CD14-positive monocyte (primary cell): ENCODE results near the gene NECTIN1. TPM values are rescaled to one million over a fixed set of nuclear protein-coding genes. Genes with fewer than 3 reads are reported as not detected.

Source experiments
- DNase-seq, 3 donors: peaks; one replicate each; pipeline ENCODE4 v3.0.0-alpha.2; 2011 to 2022
- H2AFZ ChIP-seq: 2 replicates; pipeline ENCODE4 v1.6.0; 2012; ENCODE audit warnings: mild to moderate bottlenecking, low read depth, low read length, inconsistent platforms; ENCODE audit not compliant: insufficient read depth, poor library complexity, severe bottlenecking
- H3K27ac ChIP-seq, 2 donors: 1 replicate in 1 of 2; 2 replicates in 1 of 2; pipeline ENCODE4 v1.5.1; 2012 to 2013; ENCODE audit warnings: low read length in 2 of 2, control low read depth in 1 of 2, inconsistent platforms in 1 of 2, low read depth in 1 of 2, mild to moderate bottlenecking in 1 of 2
- H3K27me3 ChIP-seq, 2 donors: one replicate each; pipeline versions ENCODE4 v1.6.0 to v1.6.1; 2011 to 2013; ENCODE audit warnings: low read length in 2 of 2; ENCODE audit not compliant: control insufficient read depth in 2 of 2, insufficient read depth in 2 of 2
- H3K36me3 ChIP-seq, 2 donors: replicated peaks in 1 of 2; 1 replicate in 1 of 2; 2 replicates in 1 of 2; pipeline versions ENCODE4 v1.5.1 to v1.6.1; 2012 to 2013; ENCODE audit warnings: low read length in 2 of 2, control low read depth in 1 of 2, inconsistent platforms in 1 of 2, mild to moderate bottlenecking in 1 of 2; ENCODE audit not compliant: insufficient read depth in 2 of 2, control insufficient read depth in 1 of 2
- H3K4me1 ChIP-seq, 2 donors: 1 replicate in 1 of 2; 2 replicates in 1 of 2; pipeline versions ENCODE4 v1.5.1 to v1.6.1; 2012 to 2013; ENCODE audit warnings: low read length in 2 of 2, control low read depth in 1 of 2, inconsistent platforms in 1 of 2, mild to moderate bottlenecking in 1 of 2, moderate library complexity in 1 of 2; ENCODE audit not compliant: insufficient read depth in 2 of 2, control insufficient read depth in 1 of 2
- H3K4me2 ChIP-seq: replicated peaks from 2 replicates; pipeline ENCODE3; 2012; ENCODE audit warnings: low read length, moderate library complexity, mild to moderate bottlenecking; ENCODE audit not compliant: poor library complexity, severe bottlenecking; ENCODE audit errors: extremely low read depth
- H3K4me3 ChIP-seq, 3 experiments: fragments of 200-600 bp in 1 of 3; sonication (generic) in 1 of 3; replicated peaks in 1 of 3; 1 replicate in 2 of 3; 2 replicates in 1 of 3; pipeline ENCODE4 v1.5.1; 2011 to 2013; ENCODE audit warnings: low read length in 3 of 3, mild to moderate bottlenecking in 3 of 3, control low read depth in 2 of 3, low read depth in 2 of 3, inconsistent platforms in 1 of 3, moderate library complexity in 1 of 3
- H3K79me2 ChIP-seq: 2 replicates; pipeline ENCODE4 v1.6.0; 2012; ENCODE audit warnings: mild to moderate bottlenecking, control low read depth, inconsistent platforms, low read length, moderate library complexity; ENCODE audit not compliant: insufficient read depth
- H3K9ac ChIP-seq: 2 replicates; pipeline ENCODE4 v1.6.0; 2017; ENCODE audit warnings: low read length, mild to moderate bottlenecking; ENCODE audit not compliant: insufficient read depth, poor library complexity, severe bottlenecking
- H3K9me3 ChIP-seq, 2 donors: replicated peaks in 1 of 2; 1 replicate in 1 of 2; 2 replicates in 1 of 2; pipeline versions ENCODE4 v1.5.1 to v1.6.1; 2012 to 2013; ENCODE audit warnings: low read length in 2 of 2, control low read depth in 1 of 2; ENCODE audit not compliant: control insufficient read depth in 1 of 2, insufficient read depth in 1 of 2
- H4K20me1 ChIP-seq: 2 replicates; pipeline ENCODE4 v1.6.0; 2012; ENCODE audit warnings: mild to moderate bottlenecking, low read length, control low read depth, moderate library complexity; ENCODE audit not compliant: insufficient read depth
- H3K27ac Mint-ChIP-seq, 7 donors: one replicate each; pipeline ENCODE4 v1.8.0; 2020; ENCODE audit warnings: mild to moderate bottlenecking in 7 of 7, mixed read lengths in 7 of 7, moderate library complexity in 6 of 7, inconsistent platforms in 2 of 7
- H3K27me3 Mint-ChIP-seq, 3 donors: one replicate each; pipeline ENCODE4 v1.8.0; 2021 to 2022; ENCODE audit warnings: low read depth in 3 of 3, mild to moderate bottlenecking in 3 of 3, mixed read lengths in 3 of 3, moderate library complexity in 3 of 3, inconsistent platforms in 1 of 3
- H3K36me3 Mint-ChIP-seq, 2 donors: one replicate each; pipeline ENCODE4 v1.8.0; 2020; ENCODE audit warnings: mixed read lengths in 2 of 2, inconsistent platforms in 1 of 2, mild to moderate bottlenecking in 1 of 2
- H3K4me1 Mint-ChIP-seq: one replicate; pipeline ENCODE4 v1.8.0; 2020; ENCODE audit warnings: mild to moderate bottlenecking, mixed read lengths
- H3K4me3 Mint-ChIP-seq, 2 donors: one replicate each; pipeline ENCODE4 v1.8.0; 2020; ENCODE audit warnings: mild to moderate bottlenecking in 2 of 2, mixed read lengths in 2 of 2, moderate library complexity in 1 of 2
- H3K9me3 Mint-ChIP-seq, 7 donors: one replicate each; pipeline ENCODE4 v1.8.0; 2020 to 2022; ENCODE audit warnings: mixed read lengths in 7 of 7, mild to moderate bottlenecking in 6 of 7, moderate library complexity in 6 of 7, inconsistent platforms in 2 of 7
- CTCF ChIP-seq: fragments of 200-600 bp; IDR thresholded peaks from one replicate; pipeline ENCODE4 v1.8.0; 2022; ENCODE audit warnings: antibody characterized with exemption, mild to moderate bottlenecking
- WGBS: methylation state at CpG from one replicate; pipeline ENCODE4 v1.1.5; 2013; ENCODE audit warnings: missing lambda C conversion rate; ENCODE audit not compliant: insufficient coverage; 5-methylcytosine and 5-hydroxymethylcytosine counted together
- intact Hi-C, 2 donors: fragments of 100-400 bp; cut with micrococcal nuclease; formaldehyde crosslinking; loops; one replicate each; pipeline versions ENCODE4 v1.15.0 to v1.15.1; 2023
- polyA plus RNA-seq, 3 donors: library from polyadenylated mRNA; depleted of rRNA in 1 of 3; unstranded in 2 of 3; stranded (reverse) in 1 of 3; fragments of 300-500 nt in 2 of 3; fragments of >200 nt in 1 of 3; fragmentation: Illumina TruSeq in 2 of 3; gene quantifications; 1 replicate in 2 of 3; 2 replicates in 1 of 3; pipeline ENCODE4 v1.2.3, GENCODE V29; 2012 to 2021

NECTIN1 gene
- polyA plus RNA-seq, 3 donors: 0.53 to 8.3 (median 0.85) TPM

DNA sequence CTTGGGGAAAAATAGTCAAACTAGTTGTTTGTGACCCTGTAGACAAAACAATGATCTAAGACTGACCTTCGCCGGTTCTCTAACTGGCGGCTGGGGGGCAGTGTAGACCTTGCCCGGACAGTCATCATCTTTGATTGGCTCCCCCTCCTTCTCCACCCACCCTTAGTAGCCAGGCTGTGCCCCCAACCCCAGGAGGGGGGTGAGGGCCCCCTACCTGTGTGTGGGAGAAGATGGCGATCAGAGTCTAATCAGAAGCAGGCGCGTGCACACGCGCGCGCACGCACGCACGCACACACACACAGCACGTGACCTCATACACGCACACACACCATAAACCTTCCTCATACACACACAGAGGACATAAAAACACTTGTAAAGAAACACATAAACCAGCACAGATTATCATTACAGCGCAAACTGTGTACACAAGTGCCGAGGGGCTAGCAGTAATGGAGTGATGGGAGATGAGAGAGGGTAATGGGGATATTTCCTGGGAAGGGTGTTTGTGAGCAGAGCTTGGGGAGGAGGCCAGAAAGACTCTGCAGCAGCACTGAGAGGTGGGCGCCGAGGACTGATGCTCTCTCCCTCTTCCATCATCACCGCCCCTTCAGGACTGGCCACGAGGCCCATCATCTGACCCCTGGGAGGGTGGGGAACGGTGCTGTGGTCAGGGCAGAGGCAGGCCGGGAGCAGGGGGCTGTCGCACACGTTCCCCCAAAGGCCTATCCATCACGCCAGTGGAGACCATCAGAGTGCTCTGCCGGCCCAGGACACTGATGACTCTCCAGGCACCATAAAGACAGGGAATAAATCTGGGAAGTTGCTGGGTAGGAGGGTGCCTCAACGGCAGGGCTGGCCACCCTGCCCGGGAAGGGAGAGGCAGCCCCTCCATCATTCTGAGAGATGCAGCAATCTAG is 12.2 kb downstream of the NECTIN1 start:
- Histone ChIP-seq H4K20me1 (peaks cover 9% of the 10 kb centered on the region), H3K27me3 (no peaks in the 10 kb centered on the region), H3K9ac (no peak overlapping the region), H3K79me2 (peaks cover 24% of the 10 kb centered on the region), H3K36me3 (no peaks in the 10 kb centered on the region), H3K4me2 (no peak overlapping the region), H3K4me1 (peaks cover 29 to 38% of the 10 kb centered on the region in 2 donors), H2AFZ (no peak overlapping the region), H3K9me3 (no peaks in the 10 kb centered on the region), H3K27ac (no peak overlapping the region), H3K4me3 (no peak overlapping the region)
- H3K27ac Mint-ChIP-seq: no peak overlapping the region
- peaks cover 38% of the 10 kb centered on the region for H3K4me1 Mint-ChIP-seq
- no peak for TF ChIP-seq CTCF
- H3K27me3 Mint-ChIP-seq: peaks cover 0 to 2% (median 0%) of the 10 kb centered on the region in 3 donors
- WGBS: 98% methylated on average over 10 of the region's 30 CpGs
- peaks cover 8 to 12% of the 10 kb centered on the region in 2 donors for H3K36me3 Mint-ChIP-seq
- intact Hi-C loops: no loop called here
- H3K9me3 Mint-ChIP-seq: peaks cover 0 to 4% (median 0%) of the 10 kb centered on the region in 7 donors
- H3K4me3 Mint-ChIP-seq: peak overlapping the region in 1 of 2 donors; percentile 37
- no peak for DNase-seq

DNA sequence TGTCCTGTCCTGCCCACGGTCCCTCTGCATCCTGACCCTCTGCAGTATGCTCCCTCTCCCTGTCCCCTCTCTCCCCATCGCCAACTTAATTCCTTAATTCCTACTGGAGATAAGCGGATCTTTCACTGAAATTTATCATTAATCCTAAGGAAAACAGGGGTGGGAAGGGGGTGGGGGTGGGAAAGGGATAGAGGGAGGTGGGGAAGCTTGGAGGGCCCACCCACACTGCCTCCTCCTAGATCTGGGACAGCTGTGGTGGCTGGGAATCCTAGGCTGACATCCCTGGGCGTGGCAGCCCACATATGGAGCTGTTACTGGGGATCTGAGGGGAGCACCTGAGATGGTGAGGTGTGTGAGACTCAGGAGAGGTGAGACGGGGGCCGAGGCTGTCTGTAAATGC is 14.4 kb downstream of the NECTIN1 start:
- Mint-ChIP-seq H3K9me3 (peaks cover 0 to 4% (median 0%) of the 10 kb centered on the region in 7 donors), H3K27ac (peak overlapping the region in 1 of 7 donors; percentile 72), H3K4me1 (peaks cover 54% of the 10 kb centered on the region), H3K36me3 (peaks cover 5% of the 10 kb centered on the region in 2 donors), H3K27me3 (peaks cover under 1 to 3% (median 1%) of the 10 kb centered on the region in 3 donors), H3K4me3 (no peak overlapping the region)
- H3K27me3 ChIP-seq: no peaks in the 10 kb centered on the region
- H2AFZ ChIP-seq: no peak overlapping the region
- no peak overlapping the region for H3K4me2 ChIP-seq
- peaks cover under 1% of the 10 kb centered on the region for H4K20me1 ChIP-seq
- no peaks in the 10 kb centered on the region for H3K36me3 ChIP-seq
- TF ChIP-seq CTCF: no peak
- DNase-seq: no peak
- no peaks in the 10 kb centered on the region for H3K9me3 ChIP-seq
- H3K79me2 ChIP-seq: peaks cover 18% of the 10 kb centered on the region
- H3K4me3 ChIP-seq: no peak overlapping the region
- intact Hi-C loops: no loop called here
- peaks cover 40 to 47% of the 10 kb centered on the region in 2 donors for H3K4me1 ChIP-seq
- no peak overlapping the region for H3K9ac ChIP-seq
- WGBS: 63% methylated on average over 2 of the region's 6 CpGs
- no peak overlapping the region for H3K27ac ChIP-seq
